ENCODE data around the gene CDCP1.

Gene CDCP1

GRCh38 chr3:45035441-45036301, 110.5 kb downstream of the CDCP1 start:
- H3K4me2 ChIP-seq (ENCODE audit: low read length): no peak overlapping the region
- no peak overlapping the region for H2AFZ ChIP-seq (ENCODE audit: low read length)
- H3K4me3 ChIP-seq (ENCODE audit: low read depth, low read length, poor library complexity, severe bottlenecking): no peak overlapping the region
- no peaks in the 10 kb centered on the region for H3K9me3 ChIP-seq (ENCODE audit: low read length)
- H3K36me3 ChIP-seq (ENCODE audit: insufficient read depth, low read length): no peaks in the 10 kb centered on the region
- H4K20me1 ChIP-seq (ENCODE audit: insufficient read depth, low read length): no peaks in the 10 kb centered on the region
- H3K27me3 ChIP-seq (ENCODE audit: insufficient read depth, low read length): no peaks in the 10 kb centered on the region; the same call in 1 of the 2 replicates
- no peaks in the 10 kb centered on the region for H3K9me2 ChIP-seq (ENCODE audit: low read depth, low read length)
- no peaks in the 10 kb centered on the region for H3K79me2 ChIP-seq (ENCODE audit: insufficient read depth, low read length)
- TF ChIP-seq, protein P1, sequence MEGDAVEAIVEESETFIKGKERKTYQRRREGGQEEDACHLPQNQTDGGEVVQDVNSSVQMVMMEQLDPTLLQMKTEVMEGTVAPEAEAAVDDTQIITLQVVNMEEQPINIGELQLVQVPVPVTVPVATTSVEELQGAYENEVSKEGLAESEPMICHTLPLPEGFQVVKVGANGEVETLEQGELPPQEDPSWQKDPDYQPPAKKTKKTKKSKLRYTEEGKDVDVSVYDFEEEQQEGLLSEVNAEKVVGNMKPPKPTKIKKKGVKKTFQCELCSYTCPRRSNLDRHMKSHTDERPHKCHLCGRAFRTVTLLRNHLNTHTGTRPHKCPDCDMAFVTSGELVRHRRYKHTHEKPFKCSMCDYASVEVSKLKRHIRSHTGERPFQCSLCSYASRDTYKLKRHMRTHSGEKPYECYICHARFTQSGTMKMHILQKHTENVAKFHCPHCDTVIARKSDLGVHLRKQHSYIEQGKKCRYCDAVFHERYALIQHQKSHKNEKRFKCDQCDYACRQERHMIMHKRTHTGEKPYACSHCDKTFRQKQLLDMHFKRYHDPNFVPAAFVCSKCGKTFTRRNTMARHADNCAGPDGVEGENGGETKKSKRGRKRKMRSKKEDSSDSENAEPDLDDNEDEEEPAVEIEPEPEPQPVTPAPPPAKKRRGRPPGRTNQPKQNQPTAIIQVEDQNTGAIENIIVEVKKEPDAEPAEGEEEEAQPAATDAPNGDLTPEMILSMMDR (IDR thresholded peaks at IDR 0.05; ENCODE audit: low read length): no peak
- no peak for TF ChIP-seq EZH2 (IDR thresholded peaks at IDR 0.05; ENCODE audit: borderline replicate concordance, low read length)
- no peak overlapping the region for H3K27ac ChIP-seq (ENCODE audit: low read depth, low read length, poor library complexity, severe bottlenecking)
- H3K4me1 ChIP-seq (ENCODE audit: insufficient read depth, low read length, severe bottlenecking): no peaks in the 10 kb centered on the region
- no peaks in the 10 kb centered on the region for H3F3A ChIP-seq (ENCODE audit: insufficient read depth, low read length)
- H3K9ac ChIP-seq (ENCODE audit: low read length): no peak overlapping the region

DNA sequence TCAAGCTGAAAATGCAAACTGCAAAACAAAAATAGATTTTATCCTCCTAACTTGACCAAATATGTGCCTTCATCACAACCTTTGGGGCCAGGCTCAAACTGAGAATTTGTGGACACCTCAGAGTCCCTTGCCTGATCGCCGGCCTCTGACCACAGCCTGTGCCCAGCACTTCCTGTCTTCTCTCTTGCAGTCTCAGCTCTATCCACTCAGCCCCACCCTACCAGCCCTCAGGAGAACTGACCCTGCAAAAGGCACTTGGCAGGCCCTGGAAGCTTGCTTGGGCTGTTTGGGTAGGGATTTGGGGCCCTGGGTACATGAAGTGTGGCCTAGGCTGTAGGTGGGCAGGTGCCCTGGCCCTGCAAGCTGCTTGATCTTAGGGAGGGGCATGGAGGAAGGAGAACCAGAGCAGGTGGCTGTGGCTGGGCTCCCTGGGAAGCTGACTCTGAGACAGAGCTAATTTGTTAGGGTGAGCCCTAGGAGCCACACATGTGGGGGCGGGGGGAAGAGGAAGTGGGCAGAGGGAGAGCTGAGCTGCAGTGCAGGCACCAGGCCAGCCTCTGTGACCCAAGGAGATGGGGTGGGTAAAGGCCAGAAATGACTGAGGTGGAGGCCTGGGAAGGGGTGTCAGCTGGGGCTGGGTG, 111.4 kb downstream of the CDCP1 start:
- H3K36me3 ChIP-seq (ENCODE audit: insufficient read depth, low read length): no peaks in the 10 kb centered on the region
- H3K9me3 ChIP-seq (ENCODE audit: low read length): no peaks in the 10 kb centered on the region
- H3F3A ChIP-seq (ENCODE audit: insufficient read depth, low read length): no peaks in the 10 kb centered on the region
- H3K9me2 ChIP-seq (ENCODE audit: low read depth, low read length): no peaks in the 10 kb centered on the region
- no peak overlapping the region for H2AFZ ChIP-seq (ENCODE audit: low read length)
- H3K4me1 ChIP-seq (ENCODE audit: insufficient read depth, low read length, severe bottlenecking): no peaks in the 10 kb centered on the region
- no peak overlapping the region for H3K4me2 ChIP-seq (ENCODE audit: low read length)
- no peak for TF ChIP-seq EZH2 (IDR thresholded peaks at IDR 0.05; ENCODE audit: borderline replicate concordance, low read length)
- TF ChIP-seq, protein P1 (IDR thresholded peaks at IDR 0.05; ENCODE audit: low read length): no peak
- no peaks in the 10 kb centered on the region for H3K79me2 ChIP-seq (ENCODE audit: insufficient read depth, low read length)
- H3K27ac ChIP-seq (ENCODE audit: low read depth, low read length, poor library complexity, severe bottlenecking): no peak overlapping the region
- no peaks in the 10 kb centered on the region; the same call in 1 of the 2 replicates for H3K27me3 ChIP-seq (ENCODE audit: insufficient read depth, low read length)
- no peak overlapping the region for H3K9ac ChIP-seq (ENCODE audit: low read length)
- no peaks in the 10 kb centered on the region for H4K20me1 ChIP-seq (ENCODE audit: insufficient read depth, low read length)
- H3K4me3 ChIP-seq (ENCODE audit: low read depth, low read length, poor library complexity, severe bottlenecking): no peak overlapping the region

GRCh38 chr3:45033791-45034190, 112.4 kb downstream of the CDCP1 start:
- H3K9me3 ChIP-seq (ENCODE audit: low read length): no peaks in the 10 kb centered on the region
- TF ChIP-seq, protein P1 (IDR thresholded peaks at IDR 0.05; ENCODE audit: low read length): no peak
- no peak for TF ChIP-seq EZH2 (IDR thresholded peaks at IDR 0.05; ENCODE audit: borderline replicate concordance, low read length)
- H3K79me2 ChIP-seq (ENCODE audit: insufficient read depth, low read length): no peaks in the 10 kb centered on the region
- no peaks in the 10 kb centered on the region for H3F3A ChIP-seq (ENCODE audit: insufficient read depth, low read length)
- H3K27me3 ChIP-seq (ENCODE audit: insufficient read depth, low read length): no peaks in the 10 kb centered on the region; the same call in 1 of the 2 replicates
- H3K9ac ChIP-seq (ENCODE audit: low read length): no peak overlapping the region
- H2AFZ ChIP-seq (ENCODE audit: low read length): no peak overlapping the region
- H4K20me1 ChIP-seq (ENCODE audit: insufficient read depth, low read length): no peaks in the 10 kb centered on the region
- H3K27ac ChIP-seq (ENCODE audit: low read depth, low read length, poor library complexity, severe bottlenecking): no peak overlapping the region
- H3K4me2 ChIP-seq (ENCODE audit: low read length): no peak overlapping the region
- H3K4me1 ChIP-seq (ENCODE audit: insufficient read depth, low read length, severe bottlenecking): no peaks in the 10 kb centered on the region
- H3K9me2 ChIP-seq (ENCODE audit: low read depth, low read length): no peaks in the 10 kb centered on the region
- no peaks in the 10 kb centered on the region for H3K36me3 ChIP-seq (ENCODE audit: insufficient read depth, low read length)
- no peak overlapping the region for H3K4me3 ChIP-seq (ENCODE audit: low read depth, low read length, poor library complexity, severe bottlenecking)
